K562 (cell line): Measurements from ENCODE around the gene FOXO3. TPM values are rescaled to one million over a fixed set of nuclear protein-coding genes. Genes with fewer than 3 reads are reported as not detected.
A peak's percentile ranks its signal among the peaks of the same experiment; 100 is the strongest.

Experiments
- ARHGAP35 ChIP-seq: fragments of 450-650 bp; IDR thresholded peaks from 2 replicates; pipeline ENCODE4 v1.6.1; 2018; ENCODE audit not compliant: partially characterized antibody
- CCNT2 ChIP-seq: IDR thresholded peaks from 2 replicates; pipeline ENCODE4 v1.6.1; 2011; ENCODE audit warnings: borderline replicate concordance, low read depth, mild to moderate bottlenecking, moderate library complexity, mixed read lengths, low read length; ENCODE audit not compliant: insufficient read length; ENCODE audit errors: extremely low read depth
- CREB3 ChIP-seq: fragments of 450-650 bp; conservative IDR thresholded peaks from 2 replicates; pipeline ENCODE4 v1.6.1; 2016; ENCODE audit warnings: missing genetic modification characterization, low read depth, mild to moderate bottlenecking, missing compliant biosample characterization, moderate library complexity
- EP300 ChIP-seq: IDR thresholded peaks from 2 replicates; pipeline ENCODE4 v1.6.1; 2012; ENCODE audit warnings: low read length, improper control_type of control experiment
- FOXA1 ChIP-seq: fragments of 450-650 bp; IDR thresholded peaks from 2 replicates; pipeline ENCODE4 v1.6.1; 2016; ENCODE audit warnings: mild to moderate bottlenecking, borderline replicate concordance
- MEIS2 ChIP-seq: fragments of 450-650 bp; IDR thresholded peaks from 2 replicates; pipeline ENCODE4 v1.6.1; 2014; ENCODE audit warnings: mild to moderate bottlenecking; ENCODE audit not compliant: partially characterized antibody
- MTA1 ChIP-seq: fragments of 450-650 bp; IDR thresholded peaks from 2 replicates; pipeline ENCODE4 v1.6.1; 2017; ENCODE audit warnings: borderline replicate concordance
- NR4A1 ChIP-seq, 2 experiments: fragments of 250-450 bp in 1 of 2; fragments of 450-650 bp in 1 of 2; sonication (Bioruptor Pico) in 1 of 2; IDR thresholded peaks; 2 replicates each; pipeline versions ENCODE4 v1.4.0 to v1.6.1; 2016 to 2020; ENCODE audit warnings: mild to moderate bottlenecking in 2 of 2, missing compliant biosample characterization in 1 of 2, missing genetic modification characterization in 1 of 2, moderate library complexity in 1 of 2
- POLR3A ChIP-seq: IDR thresholded peaks from 2 replicates; pipeline ENCODE4 v1.6.1; 2011; ENCODE audit warnings: borderline replicate concordance, mild to moderate bottlenecking, moderate library complexity; ENCODE audit not compliant: insufficient read length, insufficient read depth; ENCODE audit errors: extremely low read depth
- TCF15 ChIP-seq: fragments of 250-450 bp; sonication (Bioruptor Pico); IDR thresholded peaks from 2 replicates; pipeline ENCODE4 v1.8.0; 2022; ENCODE audit warnings: moderate library complexity, mild to moderate bottlenecking, inconsistent platforms
- ZNF778 ChIP-seq: fragments of 450-650 bp; formaldehyde crosslinking; IDR thresholded peaks from 2 replicates; pipeline ENCODE4 v1.4.0; 2020; ENCODE audit warnings: mild to moderate bottlenecking, moderate library complexity
- polyA plus RNA-seq, 8 experiments: library from polyadenylated mRNA; depleted of rRNA in 4 of 8; stranded (reverse) in 5 of 8; unstranded in 3 of 8; fragments of >200 nt; fragmentation: Nextera tagmentation in 2 of 8; fragmentation: Illumina TruSeq in 1 of 8; extraction: Ambion mirVana in 2 of 8; extraction: Trizol in 1 of 8; gene quantifications; 2 replicates each; pipeline versions ENCODE4 v1.2.1 to v1.2.3, GENCODE V29; 2011 to 2014; ENCODE audit warnings: inconsistent platforms in 1 of 8, missing spikeins in 1 of 8
- total RNA-seq, 7 experiments: library from RNA; depleted of rRNA in 6 of 7; stranded (reverse); fragments of >200 nt in 6 of 7; fragmentation: Illumina TruSeq in 2 of 7; extraction: Trizol in 2 of 7; gene quantifications; 2 replicates each; pipeline versions ENCODE4 v1.2.1 to v1.2.3, GENCODE V29; 2011 to 2021; ENCODE audit warnings: low replicate concordance in 1 of 7

FOXO3 gene
- total and polyA plus RNA-seq, 9 of the 15 experiments (the other 6 are each of a cell fraction or from before 2014, with no cell fraction given), result 3.0 to 14.6 (median 6.0) TPM

- TF ChIP-seq CREB3 (tag) (no peak), FOXA1 (peak; percentile 57; the same call in 1 of the 2 replicates), EP300 (peak; percentile 90), MTA1 (0 out of 2 replicates have a peak, but pooled peaks have one; percentile 28), CCNT2 (peak; percentile 77), ZNF778 (CRISPR knock-in tag) (no peak), NR4A1 (CRISPR knock-in tag; IDR thresholded peaks at IDR 0.05) (no peak), NR4A1 (tag; IDR thresholded peaks at IDR 0.05) (0 out of 2 replicates have a peak, but pooled peaks have one; percentile 32), TCF15 (CRISPR knock-in tag) (no peak), ARHGAP35 (no peak), MEIS2 (peak; percentile 73), POLR3A (peak; percentile 10)
Measured at GRCh38 chr6:108575905-108576494, 15.3 kb downstream of the FOXO3 start (continued).
